Fibroblast of mammary gland (primary cell): ENCODE results near the gene KLHL25.

ENCODE experiments used
- DNase-seq: peaks from one replicate; pipeline ENCODE4 v3.0.0-alpha.2; 2010; ENCODE audit warnings: low read depth
- H3K4me3 ChIP-seq: 2 replicates; pipeline ENCODE4 v1.5.1; 2011; ENCODE audit warnings: low read depth, mild to moderate bottlenecking, low read length, moderate library complexity; ENCODE audit not compliant: control insufficient read depth
- CTCF ChIP-seq: conservative IDR thresholded peaks from 2 replicates; pipeline ENCODE4 v1.5.1; 2011; ENCODE audit warnings: low read depth, low read length, inconsistent platforms; ENCODE audit not compliant: control insufficient read depth, insufficient read depth

Gene KLHL25

DNA sequence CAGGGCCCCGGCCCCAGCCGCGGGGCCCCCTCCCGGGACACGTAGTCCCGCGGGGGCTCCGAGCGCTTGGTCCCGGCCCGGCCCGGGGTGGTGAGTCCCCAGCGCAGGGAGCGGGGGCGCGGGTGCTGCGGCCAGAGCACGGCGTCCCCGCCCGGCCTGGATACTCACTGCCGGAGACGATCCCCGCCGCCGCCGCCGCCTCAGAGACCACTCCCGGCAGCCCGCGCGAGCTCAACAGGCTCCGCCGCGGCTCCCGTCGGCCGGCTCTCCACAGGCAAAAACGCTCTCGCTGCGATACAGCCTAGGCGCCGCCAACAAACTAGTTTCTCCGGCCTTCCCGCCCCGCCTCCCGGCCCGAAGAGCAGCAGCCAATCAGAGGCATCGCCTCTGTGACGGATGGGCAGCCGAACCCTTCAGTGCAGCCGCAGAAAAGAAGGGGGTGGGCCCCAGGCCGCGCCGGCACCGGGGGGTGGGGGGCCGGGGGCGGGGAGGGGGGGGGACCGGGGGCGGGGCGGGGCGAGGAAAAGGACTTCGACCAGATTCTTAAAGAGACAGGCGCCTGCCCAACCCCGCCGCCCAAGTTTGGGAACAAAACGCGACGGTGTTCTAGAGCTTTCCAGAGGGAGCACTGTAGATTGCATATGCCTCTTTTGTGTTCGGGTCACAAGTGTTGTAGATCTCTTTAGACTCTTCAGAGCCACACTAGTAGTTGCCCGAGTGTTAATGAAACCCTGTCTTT lies at the start of gene KLHL25:
KLHL25 (minus strand) TSS at position 328 of the 739 bp plus-strand sequence. CDS start 25,115 bp downstream, outside the sequence.
- peak within 1 kb of the TSS; percentile 69 for H3K4me3 ChIP-seq
- TF ChIP-seq CTCF = no peak
- peak; percentile 90 for DNase-seq

DNA sequence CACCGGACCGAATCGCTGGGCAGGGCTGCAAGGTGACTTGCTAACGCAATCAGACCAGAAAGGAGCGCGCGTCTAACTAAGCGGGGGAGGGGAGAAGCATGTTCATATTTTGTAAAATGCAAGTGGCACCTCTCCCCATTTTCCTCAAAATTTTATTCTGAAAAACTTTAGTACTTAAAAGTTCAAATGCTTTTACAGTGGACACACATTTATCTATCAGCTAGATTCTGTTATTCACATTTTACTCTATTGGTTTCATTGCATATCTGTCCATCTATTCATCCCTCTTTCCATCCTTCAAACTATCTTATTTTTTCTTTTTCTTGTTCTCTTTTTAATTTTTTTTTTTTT lies 46.1 kb upstream of the KLHL25 start:
- no peak for TF ChIP-seq CTCF
- no peak for DNase-seq
- no peak overlapping the region for H3K4me3 ChIP-seq

DNA sequence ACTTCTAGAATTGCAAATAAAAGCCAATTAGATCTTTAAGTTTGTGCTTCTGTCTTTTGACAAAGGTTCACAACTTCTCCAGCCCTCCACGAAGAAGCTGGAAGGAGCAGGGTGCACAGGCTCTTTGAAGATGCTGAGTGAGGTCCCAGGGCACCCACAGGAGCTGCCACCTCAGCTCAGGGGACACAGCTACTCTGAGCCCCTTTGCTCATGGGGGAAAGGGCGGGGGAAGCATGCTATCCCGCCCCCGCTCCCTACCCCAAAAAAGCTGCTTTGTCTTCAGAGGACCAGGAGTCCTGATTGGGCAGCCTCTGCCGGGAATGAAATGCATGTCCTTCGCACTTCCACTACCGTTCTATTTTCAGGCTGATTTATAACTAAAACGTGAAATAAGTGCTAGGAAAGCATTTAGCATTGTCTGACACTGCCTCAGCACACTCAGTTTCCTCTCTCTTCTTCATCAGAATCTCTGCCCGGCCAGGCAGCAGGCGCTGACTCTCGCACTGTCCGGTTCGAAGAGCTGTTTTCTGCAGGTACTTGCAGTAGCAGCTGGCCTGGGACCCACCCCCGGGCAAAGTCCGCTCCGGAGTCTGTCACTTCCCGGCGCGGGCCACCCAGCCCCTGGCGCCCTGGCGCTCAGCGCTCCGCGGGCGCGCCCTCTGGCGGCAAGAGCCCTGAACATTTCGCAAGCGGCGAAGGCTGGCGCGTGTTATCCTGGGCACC lies 45.5 kb upstream of the KLHL25 start:
- peak overlapping the region; percentile 25 for H3K4me3 ChIP-seq
- peak; percentile 62 for TF ChIP-seq CTCF
- peak; percentile 54 for DNase-seq

- no peak for DNase-seq
- H3K4me3 ChIP-seq = no peak overlapping the region
- TF ChIP-seq CTCF = no peak
These were observed 44.9 kb upstream of the KLHL25 start for GRCh38 chr15:85839643-85840042.

DNA sequence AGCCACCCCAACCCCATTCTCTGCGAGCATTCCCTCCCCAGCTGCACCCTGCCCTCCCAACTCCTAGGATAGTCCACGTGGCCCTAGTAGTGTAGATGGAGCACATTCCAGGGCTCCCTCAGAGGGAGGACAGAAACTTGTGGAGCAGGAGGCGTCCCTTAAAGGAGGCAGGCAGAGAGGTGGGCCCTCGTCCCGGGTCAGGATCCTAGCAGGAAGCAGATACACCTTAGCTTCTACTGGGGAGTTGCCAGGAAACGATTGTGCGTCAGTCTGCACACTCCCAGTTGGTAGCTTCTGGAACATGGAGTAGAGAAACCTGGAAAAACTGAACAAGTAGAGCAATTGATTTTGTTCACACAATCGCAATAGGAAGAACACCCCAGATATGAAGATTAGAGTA lies 43.9 kb upstream of the KLHL25 start:
- no peak overlapping the region for H3K4me3 ChIP-seq
- DNase-seq = no peak
- no peak for TF ChIP-seq CTCF

- no peak overlapping the region for H3K4me3 ChIP-seq
- no peak for TF ChIP-seq CTCF
- DNase-seq = no peak
These were observed 43.2 kb upstream of the KLHL25 start for GRCh38 chr15:85837881-85838280.

- DNase-seq = peak; percentile 16
- no peak for TF ChIP-seq CTCF
These were observed 42.3 kb upstream of the KLHL25 start for GRCh38 chr15:85837011-85837433.

More at GRCh38 chr15:85837011-85837433, 42.3 kb upstream of the KLHL25 start:
- H3K4me3 ChIP-seq = no peak overlapping the region
